NCI-H510A (cell line): ENCODE results near the gene CCRL2.
"Not testable (repeated sequence)": the region's sequence is repeated elsewhere in the genome, so short reads cannot be mapped to it uniquely, and the experiment has no call there.

ENCODE experiments used
- DNase-seq: peaks from one replicate; lab custom pipeline; 2025; lab: John Stamatoyannopoulos, UW

Gene CCRL2

DNA sequence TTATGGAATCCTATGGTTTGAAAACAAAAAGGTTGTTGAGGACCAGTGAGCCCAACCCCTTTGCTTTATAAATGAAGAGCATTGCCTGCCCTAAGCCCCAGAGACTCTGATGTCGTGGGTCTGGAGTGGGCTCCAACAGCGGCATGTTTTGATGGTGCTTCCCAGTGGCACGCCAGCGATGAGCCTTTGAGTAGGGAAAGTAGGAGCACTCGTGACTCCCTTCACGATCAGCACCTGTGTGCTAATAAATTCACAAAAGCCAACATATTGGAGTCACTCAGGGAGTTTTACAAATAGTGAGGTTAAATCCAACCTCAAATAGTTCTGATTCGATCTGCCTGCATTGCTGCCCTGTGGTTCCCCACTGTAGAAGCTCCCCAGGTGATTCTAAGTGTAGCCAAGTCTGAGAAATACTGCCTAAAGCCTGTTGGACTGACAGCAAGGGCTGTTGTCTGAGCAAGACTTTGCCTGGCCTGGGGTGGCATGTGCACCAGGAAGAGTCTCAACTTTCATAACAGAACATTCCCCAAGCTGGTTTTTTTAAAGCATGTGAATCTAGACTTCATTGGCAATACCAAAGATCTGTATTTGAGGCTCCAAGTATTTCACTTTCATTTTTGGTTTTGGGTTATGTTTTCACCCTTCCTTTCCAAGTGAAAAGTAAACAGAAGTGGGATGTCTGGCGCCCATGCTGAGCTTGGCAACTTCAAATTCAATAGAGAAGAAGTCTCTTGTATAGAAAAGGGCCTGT lies 26.4 kb upstream of the CCRL2 start:
- DNase-seq = no peak

DNA sequence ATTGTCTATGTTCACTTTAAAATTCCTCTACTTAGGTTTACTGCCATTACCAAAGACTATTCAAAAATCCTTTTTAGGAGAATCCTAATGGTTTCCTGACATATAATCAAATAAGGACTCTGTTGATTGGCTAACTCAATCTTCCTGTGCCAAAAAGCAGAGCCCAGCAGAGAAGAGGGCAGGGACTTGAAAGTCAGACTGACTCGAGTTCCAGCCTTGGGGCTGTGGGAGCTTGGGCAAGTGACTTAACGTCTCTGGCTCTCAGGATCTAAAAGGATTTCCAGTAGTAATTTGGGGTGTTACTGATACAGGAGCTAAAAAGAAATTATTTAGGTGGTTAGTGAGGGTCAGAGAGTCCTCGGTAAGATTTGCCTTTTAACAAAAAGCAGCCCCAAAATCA lies 25.4 kb upstream of the CCRL2 start:
- DNase-seq = no peak

DNA sequence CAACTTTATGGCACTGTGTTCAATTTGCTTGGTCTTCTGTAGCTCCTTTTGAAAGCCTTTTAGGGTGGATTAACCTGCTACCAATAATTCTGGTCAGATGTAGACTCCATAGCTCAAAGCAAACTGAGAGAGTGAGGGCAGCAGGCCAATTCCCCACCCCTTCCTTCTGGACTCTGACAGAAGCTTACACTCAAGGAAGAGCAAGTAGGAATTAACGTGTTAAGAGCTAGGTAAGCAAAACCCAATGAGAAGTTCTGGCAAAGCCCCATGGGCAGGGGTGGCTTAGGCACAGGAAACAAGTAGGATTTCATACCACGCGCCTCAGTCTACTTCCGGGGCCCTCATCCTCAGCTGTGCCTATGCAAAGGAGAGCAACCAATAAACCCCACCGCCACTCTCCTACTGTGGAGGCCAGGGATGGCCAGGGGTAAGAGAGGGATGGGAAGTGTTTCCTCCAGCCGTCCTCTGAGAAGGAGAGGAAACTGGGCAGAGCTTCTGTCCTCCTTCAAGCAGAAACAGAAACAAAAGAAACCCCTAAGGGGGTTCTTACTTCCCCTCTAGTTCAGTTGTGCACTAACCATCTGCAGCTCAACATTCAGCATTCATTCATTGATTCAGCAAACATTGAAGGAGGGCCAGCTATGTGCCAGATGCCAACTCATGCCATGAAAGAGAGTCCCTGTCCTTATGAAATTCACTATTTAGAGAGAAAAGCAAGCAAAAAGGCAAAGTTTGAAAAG lies 23.7 kb upstream of the CCRL2 start:
- DNase-seq = no peak

DNA sequence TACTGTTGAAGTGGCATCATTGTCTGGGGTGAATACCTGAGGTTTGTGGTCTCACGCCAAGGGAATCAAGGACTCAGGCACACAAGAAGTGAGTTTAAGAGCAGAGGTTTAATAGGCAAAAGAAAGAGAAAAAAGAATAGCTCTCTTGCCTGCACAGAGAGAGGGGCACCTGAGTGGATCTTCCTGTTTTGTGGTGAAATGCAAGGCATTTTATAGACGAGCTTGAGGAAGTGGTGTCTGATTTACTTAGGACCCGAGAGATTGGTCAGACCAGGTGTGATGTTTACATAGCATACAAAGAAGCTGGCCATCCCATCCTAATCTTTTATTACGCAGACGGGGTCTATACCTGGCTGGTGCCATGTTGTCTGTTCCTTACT lies 23.1 kb upstream of the CCRL2 start:
- DNase-seq = no peak

DNA sequence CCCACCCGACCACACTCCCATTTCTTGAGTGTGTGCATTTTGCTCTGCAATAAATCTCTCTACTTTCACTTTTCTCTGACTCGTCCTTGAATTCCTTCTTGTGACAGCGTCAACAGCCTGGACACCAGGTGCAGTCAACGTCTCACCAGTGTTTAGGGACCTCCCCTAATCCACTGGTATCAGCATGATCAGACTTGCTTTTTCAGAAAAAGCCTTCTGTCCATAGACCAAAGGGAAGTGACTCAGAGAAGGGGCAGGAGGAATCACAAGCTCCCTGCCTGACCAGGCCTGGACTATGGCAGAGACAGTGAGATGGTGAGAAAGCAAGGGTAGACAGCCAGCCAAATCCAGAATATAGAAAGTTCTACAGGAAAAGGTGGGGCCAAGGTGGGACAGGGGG lies 20.9 kb upstream of the CCRL2 start:
- no peak for DNase-seq

DNA sequence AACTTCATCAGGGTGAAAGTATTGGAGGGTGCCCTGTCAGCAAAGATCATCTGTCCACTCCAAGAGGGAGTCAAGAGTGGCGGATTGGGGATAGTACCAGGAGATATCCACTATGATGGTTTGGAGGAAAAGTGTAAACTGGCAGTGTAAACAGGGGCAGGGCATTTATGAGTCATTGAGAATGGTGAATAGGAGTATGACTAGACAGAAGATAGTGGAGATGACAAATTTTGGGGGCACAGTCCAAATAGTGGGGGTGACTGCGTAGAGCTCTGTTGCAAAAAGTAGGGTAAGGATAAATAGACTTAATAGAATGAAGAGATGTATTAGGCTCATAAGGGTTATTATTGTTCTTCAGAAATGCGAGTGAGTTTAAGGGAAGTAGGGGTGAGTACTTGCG lies 18.2 kb upstream of the CCRL2 start:
- DNase-seq = not testable (repeated sequence)

DNA sequence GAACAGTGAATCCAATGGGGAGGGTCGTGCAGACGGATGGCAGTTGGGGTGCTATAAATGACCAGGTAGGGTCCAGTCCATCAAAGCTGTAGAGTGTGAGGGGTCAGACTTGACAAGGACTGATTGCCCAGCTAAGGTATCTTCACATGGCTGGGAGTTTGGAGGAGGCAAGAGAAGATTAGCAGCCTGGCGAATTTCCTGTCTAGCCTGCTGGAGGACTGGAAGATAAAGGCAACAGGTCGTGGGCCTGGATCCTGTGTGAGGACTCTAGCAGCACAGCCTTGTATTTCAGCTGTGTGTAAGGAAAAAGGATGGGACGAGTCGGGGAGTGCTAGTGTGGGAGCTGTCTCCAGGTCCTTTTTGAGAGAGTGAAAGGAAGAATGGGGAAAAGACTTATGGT lies 17.8 kb upstream of the CCRL2 start:
- DNase-seq = no peak

DNA sequence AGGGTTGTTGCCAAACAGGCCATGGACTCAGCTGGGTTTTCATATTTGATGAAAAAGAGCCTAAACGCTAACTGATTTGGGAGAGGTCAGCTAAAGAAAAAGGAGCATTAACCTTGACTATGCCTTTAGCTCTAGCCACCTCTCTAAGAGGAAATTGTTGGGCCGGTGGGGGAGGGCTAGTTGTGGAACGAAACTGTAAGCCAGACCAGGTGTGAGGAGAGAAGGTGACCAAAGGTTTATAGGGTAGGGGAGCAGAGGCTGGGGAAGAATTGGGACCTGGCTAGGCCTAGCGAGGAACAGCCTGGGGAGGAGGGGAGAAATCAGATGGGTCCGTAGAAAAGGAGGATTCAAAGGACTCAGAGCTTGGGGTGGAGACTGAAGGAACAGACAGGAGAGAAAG lies 15.5 kb upstream of the CCRL2 start:
- DNase-seq = not testable (repeated sequence)

DNA sequence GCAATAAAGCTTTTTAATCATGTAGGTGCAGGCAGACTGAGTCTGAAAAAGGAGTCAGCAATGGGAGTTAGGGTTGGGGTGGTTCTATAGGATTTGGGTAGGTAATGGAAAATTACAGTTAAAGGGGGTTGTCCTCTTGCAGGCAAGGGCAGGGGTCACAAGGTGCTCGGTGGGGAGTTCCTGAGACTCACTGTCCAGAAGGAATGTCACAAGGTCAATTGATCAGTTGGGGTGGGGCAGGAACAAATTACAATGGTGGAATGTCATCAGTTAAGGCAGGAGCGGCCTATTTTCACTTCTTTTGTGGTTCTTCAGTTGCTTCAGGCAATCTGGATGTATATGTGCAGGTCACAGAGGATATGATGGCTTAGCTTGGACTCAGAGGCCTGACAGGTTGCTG lies 14.0 kb upstream of the CCRL2 start:
- DNase-seq = no peak

DNA sequence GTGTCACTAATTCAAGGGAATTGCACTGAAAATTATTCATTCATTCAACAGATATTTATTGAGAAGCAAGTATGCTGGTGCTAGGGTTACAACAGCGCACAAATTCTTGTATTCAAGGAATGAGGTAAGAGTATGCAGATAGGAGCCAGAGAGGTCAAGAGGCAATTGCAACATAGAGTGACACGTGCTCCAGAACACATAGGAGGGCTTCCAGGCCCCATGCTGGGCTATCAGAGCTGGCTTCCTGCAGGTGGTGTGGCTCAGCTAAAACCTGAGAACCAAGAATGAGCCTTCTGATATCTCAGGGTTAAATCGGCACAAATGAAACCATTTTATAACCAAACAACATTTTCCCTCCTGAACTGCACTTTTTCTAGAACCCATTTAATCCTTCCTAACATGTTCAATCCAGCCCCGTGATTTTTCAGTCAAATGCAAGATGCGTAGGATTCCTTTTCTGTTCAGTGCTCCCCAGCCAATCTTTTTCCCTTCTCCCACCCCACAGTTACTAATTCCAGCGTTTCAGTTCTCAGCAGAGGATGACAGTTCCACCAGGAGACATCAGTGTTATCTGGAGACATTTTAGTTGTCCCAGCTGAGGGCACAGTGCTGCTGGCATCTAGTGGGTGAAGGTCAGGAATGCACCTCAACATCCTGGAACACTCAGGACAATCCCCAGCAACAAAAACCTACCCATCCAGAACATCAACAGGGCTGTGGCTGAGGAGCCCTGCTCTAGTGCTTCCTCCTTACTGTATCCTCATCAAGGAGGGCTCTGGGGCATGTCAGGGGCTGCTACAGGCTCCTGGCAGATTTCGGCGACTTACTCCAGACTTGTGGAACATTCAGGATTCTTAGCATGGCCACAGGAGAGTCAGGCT lies 13.3 kb upstream of the CCRL2 start:
- DNase-seq = peak; percentile 25

DNA sequence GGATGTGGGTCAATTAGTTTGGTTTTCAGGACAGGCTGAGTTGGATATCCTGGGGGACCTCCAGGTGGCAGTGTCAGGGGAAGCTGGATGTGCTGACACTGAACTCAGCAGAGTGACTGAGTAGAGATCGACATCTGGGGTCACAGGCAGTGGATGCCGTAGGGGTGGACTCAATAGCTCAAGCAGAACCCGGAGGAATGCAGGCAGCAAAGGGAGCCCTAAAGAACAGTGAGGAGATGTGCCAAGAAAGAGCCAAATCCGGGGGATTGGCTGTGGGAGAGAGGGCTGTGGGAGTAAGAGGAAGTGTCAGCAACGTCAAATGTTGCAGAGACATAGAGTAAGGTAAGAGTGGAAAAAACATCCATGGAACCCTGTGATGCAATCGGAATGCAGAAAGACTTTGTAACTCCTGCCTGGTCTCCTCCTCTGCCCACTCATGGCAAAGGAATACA lies 11.8 kb upstream of the CCRL2 start:
- DNase-seq = no peak

DNA sequence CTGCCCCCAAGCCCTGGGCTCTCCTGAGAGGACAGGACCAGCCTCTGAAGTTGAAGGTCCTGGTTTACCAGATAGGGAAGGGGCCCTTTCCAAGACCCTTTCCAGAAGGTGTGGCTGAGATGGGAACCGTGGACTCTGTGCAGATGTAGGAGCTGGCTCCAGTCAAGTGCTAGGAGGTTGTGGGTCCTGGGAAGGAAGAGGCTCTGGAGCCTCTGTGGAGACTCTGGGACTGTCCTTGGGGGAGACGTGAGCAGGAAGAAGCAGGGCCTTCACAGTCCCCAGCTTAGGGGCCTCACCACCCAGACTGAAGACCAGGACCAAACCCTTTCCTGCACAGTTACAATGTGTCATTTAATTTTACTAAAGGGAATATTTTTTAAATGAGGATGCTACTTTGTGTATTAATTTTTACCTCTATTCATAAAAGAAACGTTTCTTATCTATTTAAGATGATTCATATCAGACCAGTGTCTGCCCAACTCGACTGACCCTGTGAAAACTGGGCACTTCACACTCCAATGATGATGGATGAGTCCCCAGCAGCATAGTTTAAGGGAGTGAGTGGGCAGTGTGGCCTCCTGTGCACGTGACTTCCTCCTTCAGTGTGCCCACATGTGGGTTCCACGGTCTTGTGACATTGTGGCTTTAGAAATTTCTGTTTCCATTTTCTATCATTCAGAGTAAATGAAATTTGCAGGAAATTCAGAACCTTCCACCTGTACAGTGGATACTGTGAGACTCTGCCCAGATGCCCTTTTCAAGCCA lies 11.1 kb upstream of the CCRL2 start:
- no peak for DNase-seq

DNA sequence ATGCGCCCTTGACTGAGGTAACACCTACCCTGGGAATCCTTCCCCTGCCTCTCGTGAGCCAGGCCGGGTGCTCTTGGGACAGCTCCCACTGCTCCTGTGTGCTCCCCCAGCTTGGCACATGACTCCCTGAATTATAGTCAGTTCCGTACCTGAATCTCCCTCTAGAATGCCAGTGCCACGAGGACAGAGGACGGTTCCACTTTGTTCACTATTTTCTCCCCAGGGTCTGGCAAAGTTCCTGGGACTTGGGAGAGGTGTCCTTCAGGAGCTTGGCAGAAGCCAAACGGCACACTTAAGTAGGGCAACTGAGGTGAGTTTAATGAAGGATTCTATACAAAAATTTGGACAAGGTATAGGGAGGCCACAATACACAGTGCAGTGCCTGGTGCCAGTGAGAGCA lies 9.9 kb upstream of the CCRL2 start:
- DNase-seq = no peak

DNA sequence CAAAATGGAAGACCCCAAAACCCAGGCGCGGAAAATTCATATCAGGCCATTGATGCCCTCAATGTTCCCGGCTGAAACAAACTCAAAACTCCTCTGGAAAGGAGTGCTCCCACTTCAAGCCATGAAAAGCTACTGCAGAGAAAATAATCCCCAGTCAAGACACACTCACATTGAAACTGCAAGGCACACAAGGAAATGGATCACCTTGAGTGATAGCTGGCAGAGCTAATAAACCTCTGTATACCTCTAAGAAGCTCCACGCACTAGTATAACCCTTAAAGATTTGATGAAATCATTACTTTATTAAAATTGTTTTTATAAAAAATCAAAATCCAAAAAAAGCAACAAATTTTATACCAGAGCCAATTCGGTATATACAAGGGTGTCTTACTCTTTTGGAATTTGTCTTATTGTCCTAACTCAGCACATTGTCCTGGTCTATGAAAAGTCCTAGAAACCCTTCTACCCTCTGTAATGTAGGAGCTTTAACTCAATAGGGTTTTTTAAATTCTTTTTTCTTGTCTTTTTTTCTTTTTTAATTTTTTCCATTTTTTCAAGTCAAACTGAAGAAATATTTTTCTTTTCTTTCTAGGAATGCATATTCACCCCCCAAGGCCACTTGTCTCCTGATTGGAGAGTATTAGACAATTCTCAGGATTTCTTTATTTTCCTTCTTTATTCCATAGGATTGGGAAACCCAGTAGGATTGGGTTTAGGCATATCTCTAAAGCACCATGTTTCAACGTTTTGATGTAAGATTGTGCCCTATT lies 8.7 kb upstream of the CCRL2 start:
- no peak for DNase-seq

DNA sequence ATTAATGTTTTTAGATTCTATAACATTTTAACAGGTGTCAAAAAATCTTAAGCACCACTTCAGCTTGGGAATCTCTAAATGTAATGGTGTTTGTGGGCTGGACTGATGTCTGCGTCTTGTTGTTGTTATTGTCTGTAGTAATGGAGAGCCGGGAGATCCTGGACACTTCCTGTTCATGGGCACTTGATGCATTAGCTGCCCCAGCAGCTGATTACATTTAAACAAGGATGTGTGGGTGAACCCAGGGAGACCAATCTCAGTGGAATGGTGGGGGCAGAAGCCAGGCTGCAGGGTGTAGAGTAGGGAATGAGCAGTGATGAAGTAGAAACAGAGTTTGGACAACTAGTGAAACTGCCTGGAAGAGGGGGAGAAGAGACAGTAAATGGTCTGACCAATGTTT lies 8.0 kb upstream of the CCRL2 start:
- no peak for DNase-seq

DNA sequence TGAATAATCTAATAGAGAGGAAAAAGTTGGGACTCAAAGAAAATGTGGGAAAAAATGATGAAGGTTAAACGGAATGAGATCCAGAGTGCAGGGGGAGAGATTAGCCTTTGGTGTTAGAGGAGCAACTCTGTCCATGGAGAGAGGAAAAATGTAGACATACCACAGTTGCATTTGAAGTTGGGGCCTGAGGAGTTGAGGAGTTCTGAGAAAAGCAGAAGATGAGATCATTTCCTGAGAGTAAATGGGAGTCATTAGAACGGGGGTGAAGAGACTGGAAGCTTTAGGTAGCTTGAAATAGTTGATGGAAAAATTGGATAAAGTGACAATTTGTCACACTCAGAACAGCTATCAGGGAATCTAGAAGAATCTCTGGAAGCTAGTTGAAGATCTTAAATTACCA lies 7.5 kb upstream of the CCRL2 start:
- no peak for DNase-seq

DNA sequence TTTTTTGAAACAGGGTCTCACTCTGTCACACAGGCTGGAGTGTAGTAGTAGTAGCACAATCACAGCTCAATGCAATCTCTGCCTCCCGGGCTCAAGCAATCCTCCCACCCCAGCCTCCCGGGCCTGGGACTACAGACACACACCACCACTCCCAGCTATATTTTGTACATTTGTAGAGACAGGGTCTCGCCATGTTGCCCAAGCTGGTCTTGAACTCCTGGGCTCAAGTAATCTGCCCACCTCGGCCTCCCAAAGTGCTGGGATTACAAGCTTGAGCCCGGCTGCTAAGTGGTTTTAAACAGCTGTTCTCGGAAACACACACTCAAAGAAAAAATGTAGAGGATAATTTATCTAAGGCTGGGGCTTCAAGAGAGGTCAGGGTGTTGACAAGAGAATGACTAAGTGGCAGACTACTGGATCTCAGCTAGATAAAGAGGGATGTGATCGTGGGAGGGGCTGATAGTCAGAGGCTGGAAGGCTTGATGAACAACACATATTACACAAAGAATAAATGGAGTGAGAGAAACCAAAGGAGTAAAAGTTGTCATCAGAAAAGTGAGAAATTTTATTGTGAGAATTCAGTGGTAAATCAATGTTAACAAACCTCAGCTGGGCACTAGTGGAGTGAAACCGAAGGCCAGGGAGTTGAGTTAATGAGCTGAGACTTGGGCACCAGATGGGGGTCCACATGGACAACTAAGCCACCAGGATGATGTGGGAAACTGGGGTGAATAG lies 6.9 kb upstream of the CCRL2 start:
- peak; percentile 20 for DNase-seq

DNA sequence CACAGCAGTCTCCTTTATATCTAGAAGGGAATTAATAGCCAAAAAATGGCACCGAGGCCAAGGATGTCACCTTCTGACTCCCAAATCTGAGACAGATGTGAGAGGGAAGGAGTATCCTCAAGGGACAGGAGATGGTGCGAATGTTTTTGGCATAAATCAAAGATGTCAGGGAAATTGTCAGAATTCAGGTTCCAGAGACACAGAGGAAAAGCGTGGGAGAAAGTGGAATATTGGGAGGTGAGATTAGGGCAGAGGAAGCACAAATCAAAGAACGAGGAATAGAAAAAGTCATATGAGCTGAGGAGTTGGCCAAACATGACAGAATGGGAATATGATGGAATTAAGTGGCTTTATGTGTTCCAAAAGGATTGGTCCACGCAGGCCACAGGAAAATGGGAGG lies 6.2 kb upstream of the CCRL2 start:
- DNase-seq = no peak

DNA sequence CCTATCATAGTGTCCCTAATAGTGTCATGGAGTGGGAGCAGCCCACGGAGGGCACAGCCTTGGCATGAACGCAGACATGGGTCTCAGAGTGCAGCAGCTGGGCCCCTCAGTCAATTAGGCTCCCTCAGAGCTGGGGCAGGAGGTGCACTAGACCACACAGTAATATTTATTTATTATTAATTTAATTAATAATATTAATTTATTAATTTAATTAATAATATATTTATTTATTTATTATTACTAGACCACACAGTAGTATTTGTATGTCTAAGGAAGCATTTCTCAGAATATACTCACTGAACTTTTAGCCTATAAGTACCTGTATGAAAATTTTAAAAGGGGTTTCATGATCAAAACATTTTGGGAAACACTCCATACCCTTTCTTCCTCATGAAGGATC lies 5.5 kb upstream of the CCRL2 start:
- no peak for DNase-seq

DNA sequence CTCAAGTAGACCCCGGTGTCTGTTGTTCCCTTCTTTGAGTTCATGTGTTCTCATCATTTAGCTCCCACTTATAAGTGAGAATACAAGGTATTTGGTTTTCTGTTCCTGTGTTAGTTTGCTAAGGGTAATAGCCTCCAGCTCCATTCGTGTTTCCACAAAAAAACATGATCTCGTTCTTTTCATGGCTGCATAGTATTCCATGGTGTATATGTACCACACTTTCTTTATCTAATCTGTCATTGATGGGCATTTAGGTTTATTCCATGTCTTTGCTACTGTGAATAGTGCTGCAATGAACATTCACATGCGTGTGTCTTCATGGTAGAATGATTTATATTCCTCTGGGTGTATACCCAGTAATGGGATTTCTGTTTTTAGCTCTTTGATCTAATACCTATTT lies 4.2 kb upstream of the CCRL2 start:
- not testable (repeated sequence) for DNase-seq
